DOHH2 (cell line): ENCODE data around the gene SLC35F6.

Experiments
- EZH2phosphoT487 ChIP-seq: fragments of 200-600 bp; sonication (generic); IDR thresholded peaks from 2 replicates; pipeline ENCODE4 v1.6.1; 2017; ENCODE audit warnings: borderline replicate concordance, mild to moderate bottlenecking, antibody characterized with exemption, low read length, moderate library complexity, mixed read lengths
- TF ChIP-seq, protein P1 (sequence below): fragments of 200-600 bp; sonication (generic); IDR thresholded peaks from one replicate; pipeline ENCODE4 v1.5.1; 2014; ENCODE audit warnings: antibody characterized with exemption, mild to moderate bottlenecking, low read depth, low read length; ENCODE audit not compliant: poor library complexity, severe bottlenecking

DNA sequence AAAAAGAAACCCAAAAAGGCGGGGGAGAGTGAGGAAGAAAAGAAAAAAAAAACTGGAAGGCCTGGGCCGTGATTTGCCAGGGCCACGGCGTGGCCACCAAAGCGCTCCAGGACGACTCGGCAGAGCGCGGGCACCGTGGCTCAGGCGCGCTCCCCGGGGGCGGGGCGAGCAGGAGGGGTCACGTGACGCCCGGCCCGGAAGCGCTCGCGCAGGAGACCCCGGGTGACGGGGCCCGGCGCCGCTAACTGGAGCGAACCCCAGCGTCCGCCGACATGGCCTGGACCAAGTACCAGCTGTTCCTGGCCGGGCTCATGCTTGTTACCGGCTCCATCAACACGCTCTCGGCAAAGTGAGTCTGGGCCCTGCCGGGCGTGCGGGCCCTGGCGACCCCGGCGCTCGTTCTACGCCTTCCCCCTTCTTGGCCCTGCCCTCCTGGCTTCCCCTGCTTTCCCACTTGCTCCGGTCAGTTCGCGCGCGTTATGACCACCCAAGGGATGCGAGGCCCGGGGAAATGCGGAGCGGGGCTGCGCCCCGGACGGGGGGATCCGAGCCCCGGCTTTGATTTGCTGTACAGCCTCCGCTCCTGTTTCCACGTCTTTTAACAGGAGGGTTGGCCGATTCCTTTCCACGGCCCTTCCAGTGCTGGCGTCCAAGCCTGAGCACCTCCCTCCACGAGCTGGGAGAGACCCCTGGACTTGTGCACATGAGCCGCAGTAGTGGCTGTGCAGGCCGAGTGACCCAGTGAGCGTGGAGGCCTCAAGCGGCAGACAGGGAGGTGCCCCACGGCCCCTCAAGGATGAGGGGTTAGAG lies at the start of gene SLC35F6:
- TF ChIP-seq, protein P1, sequence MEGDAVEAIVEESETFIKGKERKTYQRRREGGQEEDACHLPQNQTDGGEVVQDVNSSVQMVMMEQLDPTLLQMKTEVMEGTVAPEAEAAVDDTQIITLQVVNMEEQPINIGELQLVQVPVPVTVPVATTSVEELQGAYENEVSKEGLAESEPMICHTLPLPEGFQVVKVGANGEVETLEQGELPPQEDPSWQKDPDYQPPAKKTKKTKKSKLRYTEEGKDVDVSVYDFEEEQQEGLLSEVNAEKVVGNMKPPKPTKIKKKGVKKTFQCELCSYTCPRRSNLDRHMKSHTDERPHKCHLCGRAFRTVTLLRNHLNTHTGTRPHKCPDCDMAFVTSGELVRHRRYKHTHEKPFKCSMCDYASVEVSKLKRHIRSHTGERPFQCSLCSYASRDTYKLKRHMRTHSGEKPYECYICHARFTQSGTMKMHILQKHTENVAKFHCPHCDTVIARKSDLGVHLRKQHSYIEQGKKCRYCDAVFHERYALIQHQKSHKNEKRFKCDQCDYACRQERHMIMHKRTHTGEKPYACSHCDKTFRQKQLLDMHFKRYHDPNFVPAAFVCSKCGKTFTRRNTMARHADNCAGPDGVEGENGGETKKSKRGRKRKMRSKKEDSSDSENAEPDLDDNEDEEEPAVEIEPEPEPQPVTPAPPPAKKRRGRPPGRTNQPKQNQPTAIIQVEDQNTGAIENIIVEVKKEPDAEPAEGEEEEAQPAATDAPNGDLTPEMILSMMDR = no peak
- TF ChIP-seq EZH2phosphoT487 = no peak
